ENCODE results near the gene FERMT3. TPM values are rescaled to one million over a fixed set of nuclear protein-coding genes. Genes with fewer than 3 reads are reported as not detected.
A peak's percentile ranks its signal among the peaks of the same experiment; 100 is the strongest.

Gene FERMT3
- total RNA-seq, 1 donor from 2014 or later: 8.4 TPM

DNA sequence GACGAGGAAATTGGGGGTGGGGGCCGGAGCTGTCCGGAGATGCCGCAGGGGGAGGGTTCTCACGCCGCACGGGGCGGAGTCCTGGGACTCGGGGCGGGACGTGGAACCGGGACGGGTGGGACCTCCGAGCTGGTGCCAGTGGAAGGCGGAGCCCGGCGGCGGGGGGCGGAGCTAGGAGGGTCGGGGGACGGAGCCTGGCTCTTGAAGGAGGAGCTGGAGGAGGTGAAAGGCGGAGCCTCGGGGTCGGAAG, 34.6 kb downstream of the FERMT3 start:
- peak in 1 of 2 experiments; percentile 100 for DNase-seq (ENCODE audit: low spot score in 2 of 2, unreplicated experiment in 2 of 2)
- H3K4me3 Mint-ChIP-seq: peak overlapping the region; percentile 90
- H3K9me3 Mint-ChIP-seq: no peaks in the 10 kb centered on the region
- H3K4me1 Mint-ChIP-seq: peaks cover 26% of the 10 kb centered on the region
- no peaks in the 10 kb centered on the region for H3K27me3 Mint-ChIP-seq (ENCODE audit: low read depth)
- H3K36me3 Mint-ChIP-seq: peaks cover 3% of the 10 kb centered on the region
- TF ChIP-seq, protein P1, sequence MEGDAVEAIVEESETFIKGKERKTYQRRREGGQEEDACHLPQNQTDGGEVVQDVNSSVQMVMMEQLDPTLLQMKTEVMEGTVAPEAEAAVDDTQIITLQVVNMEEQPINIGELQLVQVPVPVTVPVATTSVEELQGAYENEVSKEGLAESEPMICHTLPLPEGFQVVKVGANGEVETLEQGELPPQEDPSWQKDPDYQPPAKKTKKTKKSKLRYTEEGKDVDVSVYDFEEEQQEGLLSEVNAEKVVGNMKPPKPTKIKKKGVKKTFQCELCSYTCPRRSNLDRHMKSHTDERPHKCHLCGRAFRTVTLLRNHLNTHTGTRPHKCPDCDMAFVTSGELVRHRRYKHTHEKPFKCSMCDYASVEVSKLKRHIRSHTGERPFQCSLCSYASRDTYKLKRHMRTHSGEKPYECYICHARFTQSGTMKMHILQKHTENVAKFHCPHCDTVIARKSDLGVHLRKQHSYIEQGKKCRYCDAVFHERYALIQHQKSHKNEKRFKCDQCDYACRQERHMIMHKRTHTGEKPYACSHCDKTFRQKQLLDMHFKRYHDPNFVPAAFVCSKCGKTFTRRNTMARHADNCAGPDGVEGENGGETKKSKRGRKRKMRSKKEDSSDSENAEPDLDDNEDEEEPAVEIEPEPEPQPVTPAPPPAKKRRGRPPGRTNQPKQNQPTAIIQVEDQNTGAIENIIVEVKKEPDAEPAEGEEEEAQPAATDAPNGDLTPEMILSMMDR (IDR thresholded peaks at IDR 0.05; ENCODE audit: unreplicated experiment): no peak
- H3K27ac Mint-ChIP-seq: peak overlapping the region; percentile 100

DNA sequence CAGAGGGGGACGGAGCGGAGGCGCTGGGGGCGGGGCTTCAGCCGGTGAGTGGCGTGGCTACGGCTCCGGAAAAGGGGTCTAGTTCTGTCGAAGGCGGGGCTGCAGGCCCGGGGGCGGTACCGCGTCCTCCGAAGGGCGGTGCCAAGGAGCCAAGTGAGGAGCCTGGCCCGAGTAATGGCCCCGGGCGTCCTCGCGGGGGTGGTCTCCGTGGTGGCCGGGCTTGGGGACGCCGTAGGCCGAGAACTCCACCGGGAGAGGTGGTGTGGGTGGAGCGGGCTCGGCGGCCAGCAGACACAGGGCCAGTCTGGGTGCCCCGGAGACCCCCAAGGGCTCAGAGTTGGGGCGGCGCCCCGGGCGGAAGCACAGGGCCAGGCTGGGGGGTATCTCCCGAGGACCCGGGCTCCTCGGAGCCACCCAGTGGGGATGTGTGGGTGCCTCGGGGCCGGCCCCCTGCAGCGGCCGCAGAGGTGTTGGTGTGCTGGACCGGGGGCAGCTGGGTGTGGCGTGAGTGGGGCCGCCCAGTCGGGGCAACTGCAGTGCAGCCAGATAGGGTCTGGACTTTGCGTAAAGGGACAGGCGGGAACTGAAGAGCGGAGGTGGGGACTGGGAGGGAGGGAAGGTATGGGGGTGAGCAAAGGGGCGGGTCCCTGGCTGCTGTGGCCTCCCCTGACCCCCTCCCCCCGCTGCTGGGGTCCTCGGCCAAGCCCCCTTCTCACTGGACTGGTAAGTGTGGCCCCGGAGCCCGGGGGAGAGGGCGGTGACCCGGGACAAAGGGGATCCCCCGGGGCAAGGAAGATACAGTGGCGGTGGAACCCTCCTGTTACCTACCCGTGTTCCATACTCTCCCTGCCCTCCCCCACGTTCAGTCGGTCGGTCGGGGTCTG, 35.2 kb downstream of the FERMT3 start:
- Mint-ChIP-seq H3K27ac (peak overlapping the region; percentile 100), H3K9me3 (no peaks in the 10 kb centered on the region), H3K4me3 (peak overlapping the region; percentile 90), H3K27me3 (ENCODE audit: low read depth) (no peaks in the 10 kb centered on the region), H3K36me3 (peaks cover 3% of the 10 kb centered on the region), H3K4me1 (peaks cover 26% of the 10 kb centered on the region)
- DNase-seq (ENCODE audit: low spot score in 2 of 2, unreplicated experiment in 2 of 2): peak; percentile 48 to 100
- TF ChIP-seq, protein P1 (IDR thresholded peaks at IDR 0.05; ENCODE audit: unreplicated experiment): no peak

DNA sequence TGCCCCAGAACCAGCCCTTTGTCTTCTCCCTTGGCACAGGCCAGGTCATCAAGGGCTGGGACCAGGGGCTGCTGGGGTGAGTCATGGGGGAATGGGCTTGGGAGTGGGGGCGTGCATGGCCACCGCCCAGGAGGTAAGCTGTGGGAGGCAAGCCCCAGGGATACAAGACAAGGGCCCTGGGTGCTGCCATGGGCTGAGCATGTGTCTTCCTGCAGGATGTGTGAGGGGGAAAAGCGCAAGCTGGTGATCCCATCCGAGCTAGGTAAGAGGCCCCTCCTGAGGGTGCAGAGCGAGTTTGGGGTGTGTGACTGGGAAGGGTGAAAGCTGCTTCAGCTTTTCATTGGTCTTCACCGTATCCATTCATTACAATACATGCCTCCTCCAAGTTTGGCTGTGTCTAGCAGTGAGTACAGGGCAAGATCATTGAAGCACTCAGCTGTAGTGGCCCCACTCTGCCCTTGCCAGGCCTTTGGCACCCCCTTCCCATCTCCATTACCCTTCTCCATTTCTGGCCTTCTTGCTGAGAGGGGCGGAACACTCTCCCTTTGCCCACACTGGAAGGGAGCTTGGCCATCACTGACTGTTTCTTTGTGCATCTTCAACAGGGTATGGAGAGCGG, 36.8 kb downstream of the FERMT3 start:
- no peaks in the 10 kb centered on the region for H3K27me3 Mint-ChIP-seq (ENCODE audit: low read depth)
- H3K9me3 Mint-ChIP-seq: no peaks in the 10 kb centered on the region
- H3K36me3 Mint-ChIP-seq: no peaks in the 10 kb centered on the region
- H3K4me1 Mint-ChIP-seq: peaks cover 33% of the 10 kb centered on the region
- DNase-seq (ENCODE audit: low spot score in 2 of 2, unreplicated experiment in 2 of 2): no peak
- peak overlapping the region; percentile 36 for H3K27ac Mint-ChIP-seq
- TF ChIP-seq, protein P1 (IDR thresholded peaks at IDR 0.05; ENCODE audit: unreplicated experiment): no peak
- peak overlapping the region; percentile 90 for H3K4me3 Mint-ChIP-seq

DNA sequence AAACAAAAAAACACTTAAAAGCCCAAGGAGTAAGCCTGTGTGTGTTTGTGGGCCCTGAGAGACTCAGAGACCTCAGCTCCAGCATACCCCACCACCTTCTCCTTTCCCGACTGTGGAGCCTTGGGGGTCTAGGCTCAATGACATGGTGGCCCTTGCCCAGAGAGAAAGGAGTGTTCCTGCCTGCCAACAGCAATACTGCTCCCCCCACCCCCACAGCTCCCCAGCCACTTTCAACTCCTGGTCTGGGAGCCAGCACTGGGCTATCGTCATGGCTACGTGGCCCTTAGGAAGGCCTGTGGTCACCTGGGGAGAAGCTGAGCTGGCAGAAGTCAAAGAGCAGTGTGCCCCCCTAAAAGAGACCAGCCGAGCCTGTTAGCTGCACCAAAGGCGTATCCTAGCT, 37.6 kb downstream of the FERMT3 start:
- Mint-ChIP-seq H3K9me3 (no peaks in the 10 kb centered on the region), H3K27ac (no peak overlapping the region), H3K4me1 (peaks cover 33% of the 10 kb centered on the region), H3K27me3 (ENCODE audit: low read depth) (no peaks in the 10 kb centered on the region), H3K4me3 (peak overlapping the region; percentile 90), H3K36me3 (no peaks in the 10 kb centered on the region)
- no peak for DNase-seq (ENCODE audit: low spot score in 2 of 2, unreplicated experiment in 2 of 2)
- TF ChIP-seq, protein P1 (IDR thresholded peaks at IDR 0.05; ENCODE audit: unreplicated experiment): no peak

DNA sequence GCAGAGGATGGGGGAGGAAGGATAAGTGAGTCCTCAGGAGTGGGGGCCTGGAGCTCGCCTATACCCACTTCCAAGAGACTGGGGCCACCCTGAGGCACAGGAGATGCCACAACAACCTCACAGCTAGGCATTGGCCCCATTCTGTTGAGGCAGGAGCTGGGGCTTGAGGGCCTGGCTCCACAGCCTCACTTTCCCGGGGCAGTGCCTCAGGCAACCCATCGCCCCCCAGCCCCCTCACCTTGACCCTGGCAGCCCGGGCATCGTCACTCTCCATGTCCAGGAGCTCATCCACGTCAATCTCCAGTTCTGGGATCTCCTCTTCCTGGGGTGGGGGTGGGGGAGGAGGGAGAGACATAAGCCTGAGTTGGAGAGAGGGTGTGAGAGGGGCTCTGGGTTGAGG, 38.4 kb downstream of the FERMT3 start:
- H3K27me3 Mint-ChIP-seq (ENCODE audit: low read depth): no peaks in the 10 kb centered on the region
- peaks cover 29% of the 10 kb centered on the region for H3K4me1 Mint-ChIP-seq
- H3K27ac Mint-ChIP-seq: no peak overlapping the region

More for the DNA sequence above, 38.4 kb downstream of the FERMT3 start:
- no peak for DNase-seq (ENCODE audit: low spot score in 2 of 2, unreplicated experiment in 2 of 2)
- Mint-ChIP-seq H3K9me3 (no peaks in the 10 kb centered on the region), H3K4me3 (peak overlapping the region; percentile 81), H3K36me3 (no peaks in the 10 kb centered on the region)
- TF ChIP-seq, protein P1 (IDR thresholded peaks at IDR 0.05; ENCODE audit: unreplicated experiment): no peak
